HG03060 (cell line): ENCODE results near the gene GGACT.
A peak's percentile ranks its signal among the peaks of the same experiment; 100 is the strongest.

Source experiments
- ATAC-seq: cut with Tn5 transposase; IDR thresholded peaks from one replicate; pipeline ENCODE4 v1.9.1; 2021; ENCODE audit warnings: low read depth, moderate number of reproducible peaks; ENCODE audit not compliant: unreplicated experiment

The GGACT gene

GRCh38 chr13:100560498-100561157 lies 28.0 kb downstream of the GGACT start:
- no peak for ATAC-seq

- no peak for ATAC-seq
Measured at GRCh38 chr13:100559886-100560285, 28.7 kb downstream of the GGACT start.

GRCh38 chr13:100552755-100553154 lies 35.8 kb downstream of the GGACT start:
- ATAC-seq, result no peak

GRCh38 chr13:100549316-100549715 lies 39.3 kb downstream of the GGACT start:
- ATAC-seq, result no peak

- ATAC-seq, result no peak
Measured at GRCh38 chr13:100547791-100548201, 40.8 kb downstream of the GGACT start.

- ATAC-seq, result no peak
Measured at GRCh38 chr13:100546713-100547405, 41.7 kb downstream of the GGACT start.

- ATAC-seq, result no peak
Measured at GRCh38 chr13:100545684-100546061, 42.9 kb downstream of the GGACT start.

- ATAC-seq, result no peak
Measured at GRCh38 chr13:100544866-100545683, 43.5 kb downstream of the GGACT start.

- no peak for ATAC-seq
Measured at GRCh38 chr13:100543872-100544602, 44.6 kb downstream of the GGACT start.

GRCh38 chr13:100542826-100543156 lies 45.8 kb downstream of the GGACT start:
- peak; percentile 78 for ATAC-seq

GRCh38 chr13:100541897-100542825 lies 46.4 kb downstream of the GGACT start:
- no peak for ATAC-seq

GRCh38 chr13:100540621-100541020 lies 48.0 kb downstream of the GGACT start:
- no peak for ATAC-seq

GRCh38 chr13:100537951-100538462 lies 50.6 kb downstream of the GGACT start:
- ATAC-seq, result no peak

- ATAC-seq, result no peak
Measured at GRCh38 chr13:100537486-100537885, 51.1 kb downstream of the GGACT start.

- ATAC-seq, result no peak
Measured at GRCh38 chr13:100536643-100537180, 51.9 kb downstream of the GGACT start.

GRCh38 chr13:100535426-100536135 lies 53.0 kb downstream of the GGACT start:
- ATAC-seq, result no peak

GRCh38 chr13:100534911-100535310 lies 53.7 kb downstream of the GGACT start:
- no peak for ATAC-seq

- ATAC-seq, result no peak
Measured at GRCh38 chr13:100534147-100534843, 54.3 kb downstream of the GGACT start.
